BJ (cell line): ENCODE data around the gene TOB1. TPM values are rescaled to one million over a fixed set of nuclear protein-coding genes. Genes with fewer than 3 reads are reported as not detected.

Source experiments
- CTCF ChIA-PET: fragments of 350-600 bp; formaldehyde crosslinking; extraction: SDS; loops from one replicate; lab custom pipeline; 2021; ENCODE audit warnings: antibody characterized with exemption, inconsistent platforms; lab: Yijun Ruan, JAX
- POLR2A ChIA-PET: fragments of 300-600 bp; sonication (Branson Sonifier 250); formaldehyde crosslinking; extraction: SDS; loops from one replicate; lab custom pipeline; 2021; ENCODE audit warnings: antibody characterized with exemption; lab: Charles Lee
- DNase-seq: peaks from one replicate; pipeline ENCODE4 v3.0.0-alpha.2; 2011; ENCODE audit warnings: low read depth
- H3K27me3 ChIP-seq: 2 replicates; pipeline ENCODE4 v1.6.0; 2011; ENCODE audit warnings: low read length; ENCODE audit not compliant: control insufficient read depth, insufficient read depth
- H3K36me3 ChIP-seq: 2 replicates; pipeline ENCODE4 v1.5.1; 2011; ENCODE audit warnings: low read length; ENCODE audit not compliant: control insufficient read depth, insufficient read depth
- H3K4me3 ChIP-seq: 2 replicates; pipeline ENCODE4 v1.5.1; 2011; ENCODE audit warnings: low read depth, mild to moderate bottlenecking, control low read depth, low read length
- CTCF ChIP-seq: IDR thresholded peaks from 2 replicates; pipeline ENCODE4 v1.5.1; 2011; ENCODE audit warnings: low read depth, mild to moderate bottlenecking, control low read depth, inconsistent platforms, low read length, moderate library complexity; ENCODE audit not compliant: insufficient read depth
- polyA plus RNA-seq: library from polyadenylated mRNA; depleted of rRNA; stranded (reverse); fragments of >200 nt; gene quantifications from 2 replicates; pipeline ENCODE4 v1.2.3, GENCODE V29; 2011

The TOB1 gene
- polyA plus RNA-seq, 1 experiment: 16.1 TPM

GRCh38 chr17:50909765-50910605, 43.8 kb upstream of the TOB1 start:
- Histone ChIP-seq H3K36me3 (no peaks in the 10 kb centered on the region), H3K27me3 (peaks cover 1% of the 10 kb centered on the region; the same call in 1 of the 2 replicates), H3K4me3 (no peak overlapping the region)
- TF ChIP-seq CTCF: no peak
- POLR2A ChIA-PET: no interaction called here
- CTCF ChIA-PET: interaction anchor here (0.6 to 0.8 kb wide), 2 partner anchors 13 to 732 kb away, joined by 3 to 4 read pairs; no protein-coding TSS in a partner anchor
- DNase-seq: no peak

- Histone ChIP-seq H3K27me3 (peaks cover 1% of the 10 kb centered on the region; the same call in 1 of the 2 replicates), H3K4me3 (no peak overlapping the region), H3K36me3 (no peaks in the 10 kb centered on the region)
- no peak for DNase-seq
- POLR2A ChIA-PET: no interaction called here
- no peak for TF ChIP-seq CTCF
- CTCF ChIA-PET: interaction anchor here (0.6 kb wide), 1 partner anchor 733 kb away, joined by 4 read pairs; no protein-coding TSS in a partner anchor
Measured at GRCh38 chr17:50908860-50909764, 43.0 kb upstream of the TOB1 start.

- TF ChIP-seq CTCF: no peak
- DNase-seq: no peak
- Histone ChIP-seq H3K4me3 (no peak overlapping the region), H3K36me3 (no peaks in the 10 kb centered on the region), H3K27me3 (peaks cover 1% of the 10 kb centered on the region; the same call in 1 of the 2 replicates)
- CTCF ChIA-PET: no interaction called here
- POLR2A ChIA-PET: interaction anchor here (0.6 kb wide), 1 partner anchor 23 kb away, joined by 7 read pairs; no protein-coding TSS in a partner anchor
Measured at GRCh38 chr17:50908140-50908859, 42.1 kb upstream of the TOB1 start.

GRCh38 chr17:50906443-50906842, 40.3 kb upstream of the TOB1 start:
- Histone ChIP-seq H3K4me3 (no peak overlapping the region), H3K27me3 (no peaks in the 10 kb centered on the region; the same call in 1 of the 2 replicates), H3K36me3 (no peaks in the 10 kb centered on the region)
- ChIA-PET CTCF (interaction anchor here (0.7 kb wide), 1 partner anchor 14 kb away, joined by 3 read pairs; no protein-coding TSS in a partner anchor), POLR2A (no interaction called here)
- no peak for TF ChIP-seq CTCF
- DNase-seq: no peak
